HepG2 (cell line): ENCODE data around the gene PEX11B. TPM values are rescaled to one million over a fixed set of nuclear protein-coding genes. Genes with fewer than 3 reads are reported as not detected.

ENCODE experiments used
- ATAC-seq: fragments of 200-7000 bp; cut with Tn5 transposase; 3 replicates; pipeline ENCODE4 v1.9.1; 2020; ENCODE audit warnings: mild to moderate bottlenecking, moderate library complexity
- BruUV-seq: library from RNA; stranded (reverse); fragments of 400-500 nt; replicated peaks from 2 replicates; lab custom pipeline; 2021; lab: Mats Ljungman, UMichigan
- CTCF ChIA-PET: fragments of 300-600 bp; formaldehyde crosslinking; extraction: SDS; loops from one replicate; lab custom pipeline; 2021; ENCODE audit warnings: low total read pairs, inconsistent platforms, low intra/inter-chr PET ratio; lab: Yijun Ruan, JAX
- POLR2A ChIA-PET: fragments of 350-600 bp; sonication (Branson Sonifier 250); formaldehyde crosslinking; loops from one replicate; lab custom pipeline; 2020; ENCODE audit warnings: antibody characterized with exemption, inconsistent platforms; lab: Yijun Ruan, JAX
- DNase-seq: peaks from one replicate; pipeline ENCODE4 v3.0.0-alpha.2; 2015; ENCODE audit warnings: low spot score
- FAIRE-seq: peaks from 3 replicates; lab custom pipeline; 2011; peaks lifted over from hg19 to GRCh38; lab: Jason Lieb, UNC
- H2AFZ ChIP-seq: one replicate; pipeline ENCODE4 v1.6.1; 2011; ENCODE audit warnings: low read length, inconsistent platforms
- H3K27ac ChIP-seq: fragments of 300-600 bp; 3 replicates; pipeline ENCODE4 v1.8.0; 2011; ENCODE audit warnings: mixed run types, mild to moderate bottlenecking, mixed read lengths, low read length, inconsistent platforms; ENCODE audit not compliant: insufficient read depth; ENCODE audit errors: extremely low read length
- H3K27me3 ChIP-seq, 2 experiments: fragments of 200-600 bp in 1 of 2; 2 replicates in 1 of 2; 3 replicates in 1 of 2; pipeline versions ENCODE4 v1.6.0 to v1.8.0; 2011; ENCODE audit warnings: low read length in 2 of 2, mild to moderate bottlenecking in 2 of 2, moderate library complexity in 2 of 2, inconsistent platforms in 1 of 2; ENCODE audit not compliant: insufficient read depth in 2 of 2, control insufficient read depth in 1 of 2
- H3K36me3 ChIP-seq, 2 experiments: fragments of 200-600 bp in 1 of 2; replicated peaks in 1 of 2; 2 replicates in 1 of 2; 3 replicates in 1 of 2; pipeline versions ENCODE4 v1.5.1 to v1.8.0; 2011; ENCODE audit warnings: low read length in 2 of 2, inconsistent platforms in 1 of 2; ENCODE audit not compliant: insufficient read depth in 2 of 2, control insufficient read depth in 1 of 2
- H3K4me1 ChIP-seq: 2 replicates; pipeline ENCODE4 v1.5.1; 2012; ENCODE audit warnings: low read length, inconsistent platforms; ENCODE audit not compliant: insufficient read depth
- H3K4me2 ChIP-seq: 2 replicates; pipeline ENCODE4 v1.6.0; 2011; ENCODE audit warnings: low read depth, low read length, inconsistent platforms
- H3K4me3 ChIP-seq, 3 experiments: fragments of 200-600 bp in 1 of 3; sonication (generic), shearing (Covaris generic) in 1 of 3; replicated peaks in 1 of 3; 2 replicates each; pipeline ENCODE4 v1.5.1; 2011 to 2016; ENCODE audit warnings: low read length in 3 of 3, inconsistent platforms in 2 of 3, low read depth in 2 of 3, mild to moderate bottlenecking in 2 of 3, control low read depth in 1 of 3, mixed read lengths in 1 of 3; ENCODE audit not compliant: insufficient read depth in 1 of 3
- H3K79me2 ChIP-seq: one replicate; pipeline ENCODE4 v1.6.1; 2011; ENCODE audit warnings: low read length, inconsistent platforms; ENCODE audit not compliant: insufficient read depth
- H3K9ac ChIP-seq: 2 replicates; pipeline ENCODE4 v1.6.0; 2011; ENCODE audit warnings: mild to moderate bottlenecking, low read depth, low read length, inconsistent platforms; ENCODE audit not compliant: insufficient read depth
- H3K9me3 ChIP-seq: 2 replicates; pipeline ENCODE4 v1.5.1; 2012; ENCODE audit warnings: mild to moderate bottlenecking, low read length
- H4K20me1 ChIP-seq: 2 replicates; pipeline ENCODE4 v1.6.0; 2011; ENCODE audit warnings: inconsistent platforms, mild to moderate bottlenecking, low read length, moderate library complexity; ENCODE audit not compliant: insufficient read depth
- ADNP ChIP-seq: sonication (generic); formaldehyde crosslinking; IDR thresholded peaks from 2 replicates; pipeline ENCODE4 v1.4.0; 2020; ENCODE audit warnings: missing genetic modification reagents
- CHCHD3 ChIP-seq: sonication (generic); formaldehyde crosslinking; IDR thresholded peaks from 2 replicates; pipeline ENCODE4 v1.8.0; 2022; ENCODE audit warnings: mild to moderate bottlenecking, missing genetic modification reagents, moderate library complexity
- DMTF1 ChIP-seq: sonication (generic); formaldehyde crosslinking; IDR thresholded peaks from 2 replicates; pipeline ENCODE4 v1.4.0; 2020; ENCODE audit warnings: mild to moderate bottlenecking, missing genetic modification reagents
- E2F1 ChIP-seq: sonication (generic); formaldehyde crosslinking; IDR thresholded peaks from 2 replicates; pipeline ENCODE4 v1.5.0; 2020; ENCODE audit warnings: missing genetic modification reagents
- FIP1L1 ChIP-seq: fragments of 200-400 bp; formaldehyde crosslinking; IDR thresholded peaks from 2 replicates; pipeline ENCODE4 v1.6.1; 2018; ENCODE audit warnings: low read depth, mild to moderate bottlenecking, low read length, moderate library complexity, borderline replicate concordance; ENCODE audit not compliant: insufficient read depth
- MAFK ChIP-seq, 2 experiments: IDR thresholded peaks in 1 of 2; conservative IDR thresholded peaks in 1 of 2; 2 replicates each; pipeline ENCODE4 v1.6.1; 2011; ENCODE audit warnings: improper control_type of control experiment in 2 of 2, low read length in 2 of 2
- MEIS2 ChIP-seq: sonication (generic); formaldehyde crosslinking; IDR thresholded peaks from 2 replicates; pipeline ENCODE4 v1.9.0; 2021; ENCODE audit warnings: mild to moderate bottlenecking, missing genetic modification reagents
- NFRKB ChIP-seq: fragments of 450-650 bp; IDR thresholded peaks from 2 replicates; pipeline ENCODE4 v1.6.1; 2017
- PITX1 ChIP-seq: sonication (generic); formaldehyde crosslinking; IDR thresholded peaks from 2 replicates; pipeline ENCODE4 v1.5.1; 2020; ENCODE audit warnings: mild to moderate bottlenecking, missing genetic modification reagents
- SP1 ChIP-seq, 2 experiments: fragments of 450-650 bp in 1 of 2; sonication (generic) in 1 of 2; formaldehyde crosslinking in 1 of 2; IDR thresholded peaks; 2 replicates each; pipeline versions ENCODE4 v1.4.0 to v1.6.1; 2016 to 2020; ENCODE audit warnings: missing genetic modification reagents in 1 of 2
- ZNF12 ChIP-seq: sonication (generic); formaldehyde crosslinking; IDR thresholded peaks from 2 replicates; pipeline ENCODE4 v1.5.0; 2020; ENCODE audit warnings: missing genetic modification reagents
- ZNF282 ChIP-seq: fragments of 450-650 bp; IDR thresholded peaks from 2 replicates; pipeline ENCODE4 v1.6.1; 2018; ENCODE audit not compliant: partially characterized antibody
- ZNF407 ChIP-seq: sonication (generic); formaldehyde crosslinking; IDR thresholded peaks from one replicate; pipeline ENCODE4 v1.5.1; 2020; ENCODE audit warnings: mild to moderate bottlenecking, missing genetic modification reagents; ENCODE audit errors: not compliant biosample characterization
- ZNF446 ChIP-seq: sonication (generic); formaldehyde crosslinking; IDR thresholded peaks from 2 replicates; pipeline ENCODE4 v1.5.0; 2020; ENCODE audit warnings: mild to moderate bottlenecking, missing genetic modification reagents
- WGBS: methylation state at CpG from one replicate; pipeline ENCODE4 v1.1.6; 2017; ENCODE audit warnings: low lambda C conversion rate; 5-methylcytosine and 5-hydroxymethylcytosine counted together
- in situ Hi-C: cut with HindIII; loops from 2 replicates; pipeline ENCODE4 v1.10.0; 2017; ENCODE audit warnings: low pct_unique_long_range_greater_than_20kb; ENCODE audit not compliant: extremely low pct_ligation_motif_present
- intact Hi-C: fragments of 100-400 bp; cut with micrococcal nuclease; formaldehyde crosslinking; loops from one replicate; pipeline ENCODE4 v1.10.0; 2022; ENCODE audit not compliant: unreplicated experiment
- polyA plus RNA-seq, 8 experiments: library from polyadenylated mRNA; depleted of rRNA in 3 of 8; stranded (reverse) in 7 of 8; unstranded in 1 of 8; fragments of >200 nt; fragmentation: Illumina TruSeq in 4 of 8; extraction: Trizol in 4 of 8; gene quantifications; 2 replicates each; pipeline versions ENCODE4 v1.2.1 to v1.2.3, GENCODE V29; 2011 to 2016; ENCODE audit warnings: low read depth in 4 of 8, missing spikeins in 1 of 8, mixed read lengths in 1 of 8; ENCODE audit not compliant: insufficient read depth in 1 of 8
- total RNA-seq, 5 experiments: library from RNA; depleted of rRNA; stranded (reverse); fragments of >200 nt; fragmentation: Illumina TruSeq; extraction: Trizol; gene quantifications; 2 replicates each; pipeline ENCODE4 v1.2.3, GENCODE V29; 2016; ENCODE audit warnings: low read depth in 1 of 5

The PEX11B gene
- total and polyA plus RNA-seq, 2 of the 13 experiments (the other 11 are each of a cell fraction or from before 2014, with no cell fraction given): 21.6 to 48.4 TPM

GRCh38 chr1:145937436-145937835 is 18.9 kb upstream of the PEX11B start:
- H3K4me3 ChIP-seq: no peak overlapping the region
- TF ChIP-seq MEIS2 (CRISPR knock-in tag): no peak
- TF ChIP-seq ADNP (CRISPR knock-in tag): no peak
- TF ChIP-seq PITX1 (CRISPR knock-in tag): no peak
- no peak for TF ChIP-seq ZNF407
- no peak for TF ChIP-seq SP1 (IDR thresholded peaks at IDR 0.05)
- no peak for TF ChIP-seq SP1 (CRISPR knock-in tag; IDR thresholded peaks at IDR 0.05)
- TF ChIP-seq FIP1L1: no peak
- no peak for TF ChIP-seq DMTF1 (CRISPR knock-in tag)
- no peak for TF ChIP-seq MAFK (conservative IDR thresholded peaks at IDR 0.05 in 1 of 2, IDR thresholded peaks at IDR 0.05 in 1 of 2; ENCODE audit: low read length in 2 of 2)
- no peak for TF ChIP-seq ZNF12 (CRISPR knock-in tag)
- no peak for TF ChIP-seq ZNF446
- TF ChIP-seq E2F1 (CRISPR knock-in tag): no peak
- no peak for TF ChIP-seq ZNF282
- no peak for TF ChIP-seq CHCHD3
- no peak for TF ChIP-seq NFRKB
- TF ChIP-seq, all 625 proteins: peak for 0
- Histone ChIP-seq H4K20me1 (no peaks in the 10 kb centered on the region), H2AFZ (no peak overlapping the region), H3K9me3 (no peaks in the 10 kb centered on the region), H3K27me3 (no peaks in the 10 kb centered on the region; a peak in 1 of 5 replicates), H3K4me2 (no peak overlapping the region), H3K4me1 (no peaks in the 10 kb centered on the region; the same call in 1 of the 2 replicates), H3K36me3 (peaks cover 3 to 22% of the 10 kb centered on the region in 2 experiments), H3K79me2 (no peaks in the 10 kb centered on the region), H3K9ac (no peak overlapping the region), H3K27ac (no peak overlapping the region)
- DNase-seq (no peak), FAIRE-seq (no peak), ATAC-seq (no peak)
- CTCF ChIA-PET: no interaction called here
- no TSS peak for BruUV-seq
- in situ Hi-C loops (no loop called here), intact Hi-C loops (no loop called here)
- POLR2A ChIA-PET: interaction anchor here (1.0 kb wide), 1 partner anchor 10 kb away, joined by 8 read pairs; the partner anchor contains the start of gene RBM8A
- WGBS: 92% methylated on average over 1 of the region's 1 CpG
